Measurements from ENCODE around the gene NCKIPSD. TPM values are rescaled to one million over a fixed set of nuclear protein-coding genes. Genes with fewer than 3 reads are reported as not detected.

The NCKIPSD gene
- total RNA-seq, 1 donor, result 17.7 TPM

DNA sequence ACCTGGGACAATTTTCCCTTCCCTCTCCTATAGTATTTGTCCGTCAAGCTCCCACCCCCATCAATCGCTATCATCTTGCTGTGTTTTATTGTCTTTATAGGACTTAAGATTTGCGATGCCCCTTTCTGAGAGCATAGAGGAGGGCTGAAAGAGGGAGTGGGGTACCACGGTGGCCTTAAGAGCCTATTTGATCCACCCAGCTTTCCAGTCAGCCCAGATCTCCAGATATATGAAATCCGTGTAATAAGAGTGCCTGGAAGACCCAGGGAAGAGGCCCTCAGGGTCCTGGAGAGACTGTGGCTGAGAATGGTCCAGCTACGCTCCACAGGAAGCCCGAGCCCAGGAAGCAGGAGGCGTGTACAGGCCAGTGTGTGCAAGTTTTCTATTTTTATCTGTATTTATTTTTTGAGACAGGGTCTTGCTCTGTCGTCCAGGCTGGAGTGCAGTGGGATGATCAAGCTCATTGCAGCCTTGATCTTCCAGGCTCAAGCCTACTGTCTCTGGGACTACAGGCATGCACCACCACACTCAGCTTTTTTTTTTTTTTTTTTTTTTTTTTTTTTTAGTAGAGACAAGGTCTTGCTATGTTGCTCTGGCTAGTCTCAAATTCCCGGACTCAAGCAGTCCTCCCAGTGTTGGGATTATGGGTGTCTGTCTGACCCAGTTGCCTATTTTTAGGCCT, 964 bp upstream of the NCKIPSD start:
- Histone ChIP-seq H2AFZ (ENCODE audit: low read length) (no peak overlapping the region), H3K9me3 (ENCODE audit: low read depth, low read length) (no peaks in the 10 kb centered on the region), H3K4me2 (ENCODE audit: insufficient read depth, low read length) (peak overlapping the region; percentile 99), H3K27me3 (ENCODE audit: insufficient read depth, low read length) (no peaks in the 10 kb centered on the region), H4K20me1 (ENCODE audit: insufficient read depth, low read length) (peaks cover 21% of the 10 kb centered on the region), H3K4me3 (ENCODE audit: insufficient read depth, low read length) (peak overlapping the region; percentile 96), H3K4me1 (ENCODE audit: insufficient read depth, low read length) (peaks cover 21% of the 10 kb centered on the region), H3K27ac (ENCODE audit: low read depth, low read length) (no peak overlapping the region), H3K36me3 (ENCODE audit: insufficient read depth, low read length) (peaks cover 50% of the 10 kb centered on the region), H3K79me2 (ENCODE audit: insufficient read depth, low read length) (peaks cover 39% of the 10 kb centered on the region)
- peak; percentile 85 for DNase-seq (ENCODE audit: insufficient read length, low spot score, missing footprints)
- TF ChIP-seq, protein P1, sequence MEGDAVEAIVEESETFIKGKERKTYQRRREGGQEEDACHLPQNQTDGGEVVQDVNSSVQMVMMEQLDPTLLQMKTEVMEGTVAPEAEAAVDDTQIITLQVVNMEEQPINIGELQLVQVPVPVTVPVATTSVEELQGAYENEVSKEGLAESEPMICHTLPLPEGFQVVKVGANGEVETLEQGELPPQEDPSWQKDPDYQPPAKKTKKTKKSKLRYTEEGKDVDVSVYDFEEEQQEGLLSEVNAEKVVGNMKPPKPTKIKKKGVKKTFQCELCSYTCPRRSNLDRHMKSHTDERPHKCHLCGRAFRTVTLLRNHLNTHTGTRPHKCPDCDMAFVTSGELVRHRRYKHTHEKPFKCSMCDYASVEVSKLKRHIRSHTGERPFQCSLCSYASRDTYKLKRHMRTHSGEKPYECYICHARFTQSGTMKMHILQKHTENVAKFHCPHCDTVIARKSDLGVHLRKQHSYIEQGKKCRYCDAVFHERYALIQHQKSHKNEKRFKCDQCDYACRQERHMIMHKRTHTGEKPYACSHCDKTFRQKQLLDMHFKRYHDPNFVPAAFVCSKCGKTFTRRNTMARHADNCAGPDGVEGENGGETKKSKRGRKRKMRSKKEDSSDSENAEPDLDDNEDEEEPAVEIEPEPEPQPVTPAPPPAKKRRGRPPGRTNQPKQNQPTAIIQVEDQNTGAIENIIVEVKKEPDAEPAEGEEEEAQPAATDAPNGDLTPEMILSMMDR (IDR thresholded peaks at IDR 0.05; ENCODE audit: extremely low read depth, low read depth, low read length), result no peak

DNA sequence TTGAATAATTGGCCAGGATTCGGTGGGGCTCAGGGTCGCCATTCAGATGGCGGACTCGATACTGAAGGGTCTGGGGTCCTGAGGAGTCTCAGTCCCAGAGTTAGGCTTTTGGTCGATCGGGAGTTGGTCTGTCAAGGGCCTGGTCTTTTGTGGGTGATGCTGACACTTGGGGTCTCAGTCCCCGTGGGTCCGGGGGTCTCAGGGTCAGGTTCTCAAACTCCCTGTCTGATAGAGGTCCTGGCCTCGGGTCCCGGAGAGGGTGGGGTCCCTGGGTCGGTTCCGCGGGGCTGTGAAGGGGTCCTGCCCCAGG, 467 bp downstream of the NCKIPSD start:
- TF ChIP-seq, protein P1 (IDR thresholded peaks at IDR 0.05; ENCODE audit: extremely low read depth, low read depth, low read length), result no peak
- no peaks in the 10 kb centered on the region for H3K27me3 ChIP-seq (ENCODE audit: insufficient read depth, low read length)
- H4K20me1 ChIP-seq (ENCODE audit: insufficient read depth, low read length), result peaks cover 21% of the 10 kb centered on the region
- peaks cover 21% of the 10 kb centered on the region for H3K4me1 ChIP-seq (ENCODE audit: insufficient read depth, low read length)
- peak overlapping the region; percentile 96 for H3K4me3 ChIP-seq (ENCODE audit: insufficient read depth, low read length)
- H3K79me2 ChIP-seq (ENCODE audit: insufficient read depth, low read length), result peaks cover 33% of the 10 kb centered on the region
- H3K36me3 ChIP-seq (ENCODE audit: insufficient read depth, low read length), result peaks cover 52% of the 10 kb centered on the region
- peak overlapping the region; percentile 60 for H3K27ac ChIP-seq (ENCODE audit: low read depth, low read length)
- H3K4me2 ChIP-seq (ENCODE audit: insufficient read depth, low read length), result peak overlapping the region; percentile 99
- H2AFZ ChIP-seq (ENCODE audit: low read length), result peak overlapping the region; percentile 80
- DNase-seq (ENCODE audit: insufficient read length, low spot score, missing footprints), result no peak
- no peaks in the 10 kb centered on the region for H3K9me3 ChIP-seq (ENCODE audit: low read depth, low read length)

DNA sequence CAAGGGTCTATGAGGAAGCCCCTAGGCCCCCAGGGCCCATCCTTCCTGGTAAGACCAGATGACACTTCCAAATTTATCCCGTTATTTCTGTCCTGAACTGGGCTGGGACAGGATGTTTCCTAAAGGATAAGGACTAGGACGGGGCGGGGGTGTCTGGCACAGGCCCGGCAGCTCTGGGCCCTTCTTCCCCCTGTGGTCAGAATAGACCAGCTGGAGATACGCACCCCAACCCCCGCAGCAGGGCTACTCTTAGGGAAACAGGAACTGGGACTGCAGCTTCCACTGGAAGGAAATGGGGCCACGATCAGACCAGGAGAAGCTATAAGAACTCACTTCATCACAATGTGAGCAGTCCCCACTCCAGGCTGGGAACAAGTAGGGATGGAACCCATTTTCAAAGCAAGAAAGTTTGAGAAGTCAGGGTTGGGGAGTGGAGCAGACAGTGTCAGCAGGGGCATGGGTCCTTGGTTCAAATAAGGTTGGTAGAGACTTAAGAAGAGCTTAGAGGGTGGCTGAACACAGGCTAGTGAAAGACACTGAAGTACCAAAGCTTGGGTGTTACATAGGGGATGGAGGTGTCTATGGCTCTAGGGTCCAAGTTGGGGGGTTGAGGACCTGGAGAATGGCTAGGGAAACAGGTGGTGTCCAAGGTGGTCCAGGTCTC, 1.1 kb downstream of the NCKIPSD start:
- Histone ChIP-seq H3K4me3 (ENCODE audit: insufficient read depth, low read length) (peak overlapping the region; percentile 96), H3K27me3 (ENCODE audit: insufficient read depth, low read length) (no peaks in the 10 kb centered on the region), H3K4me2 (ENCODE audit: insufficient read depth, low read length) (peak overlapping the region; percentile 99), H2AFZ (ENCODE audit: low read length) (no peak overlapping the region), H4K20me1 (ENCODE audit: insufficient read depth, low read length) (peaks cover 19% of the 10 kb centered on the region), H3K79me2 (ENCODE audit: insufficient read depth, low read length) (peaks cover 28% of the 10 kb centered on the region), H3K27ac (ENCODE audit: low read depth, low read length) (peak overlapping the region; percentile 0), H3K36me3 (ENCODE audit: insufficient read depth, low read length) (peaks cover 52% of the 10 kb centered on the region), H3K4me1 (ENCODE audit: insufficient read depth, low read length) (peaks cover 21% of the 10 kb centered on the region), H3K9me3 (ENCODE audit: low read depth, low read length) (no peaks in the 10 kb centered on the region)
- DNase-seq (ENCODE audit: insufficient read length, low spot score, missing footprints), result peak; percentile 94
- TF ChIP-seq, protein P1 (IDR thresholded peaks at IDR 0.05; ENCODE audit: extremely low read depth, low read depth, low read length), result no peak

DNA sequence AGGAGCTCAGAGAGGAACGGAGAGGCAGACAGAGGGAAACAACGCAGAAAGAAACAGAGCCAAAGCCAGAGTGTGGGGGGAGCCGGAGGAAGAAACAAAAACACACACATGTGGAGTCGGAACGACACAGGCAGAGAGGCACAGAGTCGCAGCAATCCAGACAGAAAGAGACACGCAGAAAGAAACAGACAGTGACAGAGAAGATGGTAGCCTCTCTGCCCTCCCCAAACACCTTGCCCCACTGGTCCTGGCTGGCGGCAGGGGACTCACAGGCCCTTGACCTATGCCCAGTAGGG, 1.7 kb downstream of the NCKIPSD start:
- no peak overlapping the region for H2AFZ ChIP-seq (ENCODE audit: low read length)
- peaks cover 49% of the 10 kb centered on the region for H3K36me3 ChIP-seq (ENCODE audit: insufficient read depth, low read length)

More for the DNA sequence above, 1.7 kb downstream of the NCKIPSD start:
- no peak overlapping the region for H3K27ac ChIP-seq (ENCODE audit: low read depth, low read length)
- TF ChIP-seq, protein P1 (IDR thresholded peaks at IDR 0.05; ENCODE audit: extremely low read depth, low read depth, low read length), result no peak
- DNase-seq (ENCODE audit: insufficient read length, low spot score, missing footprints), result peak; percentile 84
- H3K79me2 ChIP-seq (ENCODE audit: insufficient read depth, low read length), result peaks cover 24% of the 10 kb centered on the region
- peaks cover 17% of the 10 kb centered on the region for H4K20me1 ChIP-seq (ENCODE audit: insufficient read depth, low read length)
- no peaks in the 10 kb centered on the region for H3K9me3 ChIP-seq (ENCODE audit: low read depth, low read length)
- no peaks in the 10 kb centered on the region for H3K27me3 ChIP-seq (ENCODE audit: insufficient read depth, low read length)
- H3K4me2 ChIP-seq (ENCODE audit: insufficient read depth, low read length), result peak overlapping the region; percentile 99
- H3K4me1 ChIP-seq (ENCODE audit: insufficient read depth, low read length), result peaks cover 21% of the 10 kb centered on the region
- peak overlapping the region; percentile 96 for H3K4me3 ChIP-seq (ENCODE audit: insufficient read depth, low read length)

Data from osteoblast (primary cell).